NCI-H1417 treated with DMSO at 0.1 percent for 48 hours (cell line): ENCODE results near the gene CROCC2.

Experiments used
- DNase-seq: peaks from one replicate; lab custom pipeline; 2025; lab: John Stamatoyannopoulos, UW

Gene CROCC2

DNA sequence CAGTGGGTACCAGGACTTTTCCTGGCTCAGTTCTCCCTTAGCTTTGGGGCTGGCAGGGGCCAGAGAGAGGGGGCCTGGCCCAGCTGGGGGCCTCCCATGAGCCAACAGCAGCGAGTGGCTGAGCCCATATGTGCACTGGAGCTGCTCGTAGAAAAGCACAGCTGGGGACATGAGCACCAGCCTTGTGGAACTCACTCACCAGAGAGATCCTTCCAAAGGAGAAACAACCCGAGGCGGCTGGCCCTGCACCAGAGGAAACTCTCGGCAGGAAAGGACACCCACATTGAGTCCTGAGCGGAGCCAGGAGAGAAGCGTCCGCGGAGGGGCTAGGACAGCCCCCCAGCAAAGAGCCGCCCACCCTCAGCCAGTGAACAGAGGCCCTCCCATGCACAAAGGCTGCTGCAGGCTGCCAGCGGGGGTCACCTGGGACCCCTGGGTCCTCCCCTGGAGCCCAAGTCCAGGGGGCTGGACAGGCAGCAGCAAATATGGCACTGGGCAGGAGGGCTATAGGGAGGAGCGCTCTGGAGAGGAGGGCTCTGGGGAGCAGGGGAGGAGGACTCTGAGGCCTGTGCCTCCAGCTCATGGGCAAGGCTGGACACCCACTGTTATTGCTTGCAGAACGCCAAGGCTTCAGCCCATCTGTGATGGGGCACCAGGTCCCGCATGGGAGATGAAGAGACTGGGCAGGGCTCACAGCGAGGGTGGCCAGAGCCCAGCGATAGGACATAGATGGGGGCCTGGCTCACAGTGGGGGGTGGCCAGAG is 50.2 kb downstream of the CROCC2 start:
- no peak for DNase-seq

GRCh38 chr2:240956935-240957655 is 51.0 kb downstream of the CROCC2 start:
- DNase-seq: no peak

- no peak for DNase-seq
Measured at GRCh38 chr2:240957656-240958365, 51.7 kb downstream of the CROCC2 start.

- no peak for DNase-seq
Measured at GRCh38 chr2:240958366-240959213, 52.5 kb downstream of the CROCC2 start.

DNA sequence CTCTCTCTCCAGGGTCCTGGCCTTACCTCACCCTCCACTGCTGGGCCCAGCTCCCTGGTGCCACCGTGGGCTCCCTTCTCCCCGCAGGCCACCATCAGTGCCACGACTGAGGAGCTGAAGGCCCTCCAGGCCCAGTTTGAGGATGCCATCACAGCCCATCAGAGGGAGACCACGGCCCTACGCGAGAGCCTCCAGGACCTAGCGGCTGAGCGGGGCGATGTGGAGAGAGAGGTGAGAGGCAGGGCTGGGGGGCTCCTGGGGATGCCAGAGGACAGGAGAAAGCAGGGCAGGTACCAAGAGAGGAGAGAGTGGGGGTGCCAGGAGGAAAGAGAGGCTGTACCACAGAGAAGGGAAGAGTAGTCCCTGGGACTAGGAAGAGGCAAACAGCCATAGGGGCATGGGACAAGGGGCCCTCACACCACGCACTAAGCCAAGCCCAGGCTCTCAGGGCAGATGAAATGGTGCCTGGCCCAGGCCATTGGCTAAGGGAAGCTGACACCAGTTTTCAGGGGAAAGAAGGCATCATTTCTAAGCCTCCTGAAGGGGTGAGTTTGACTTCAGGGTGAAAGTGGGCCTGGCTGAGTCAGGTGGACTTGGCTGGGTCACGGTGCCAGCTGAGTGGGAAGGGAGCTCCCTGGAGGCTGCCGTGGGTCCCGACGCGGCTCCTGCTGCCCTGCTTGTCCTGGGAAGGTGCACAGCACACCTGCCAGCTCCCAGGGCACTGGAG is 53.2 kb downstream of the CROCC2 start:
- no peak for DNase-seq

GRCh38 chr2:240959941-240960308 is 53.8 kb downstream of the CROCC2 start:
- no peak for DNase-seq

- DNase-seq: no peak
Measured at GRCh38 chr2:240960309-240960970, 54.3 kb downstream of the CROCC2 start.

DNA sequence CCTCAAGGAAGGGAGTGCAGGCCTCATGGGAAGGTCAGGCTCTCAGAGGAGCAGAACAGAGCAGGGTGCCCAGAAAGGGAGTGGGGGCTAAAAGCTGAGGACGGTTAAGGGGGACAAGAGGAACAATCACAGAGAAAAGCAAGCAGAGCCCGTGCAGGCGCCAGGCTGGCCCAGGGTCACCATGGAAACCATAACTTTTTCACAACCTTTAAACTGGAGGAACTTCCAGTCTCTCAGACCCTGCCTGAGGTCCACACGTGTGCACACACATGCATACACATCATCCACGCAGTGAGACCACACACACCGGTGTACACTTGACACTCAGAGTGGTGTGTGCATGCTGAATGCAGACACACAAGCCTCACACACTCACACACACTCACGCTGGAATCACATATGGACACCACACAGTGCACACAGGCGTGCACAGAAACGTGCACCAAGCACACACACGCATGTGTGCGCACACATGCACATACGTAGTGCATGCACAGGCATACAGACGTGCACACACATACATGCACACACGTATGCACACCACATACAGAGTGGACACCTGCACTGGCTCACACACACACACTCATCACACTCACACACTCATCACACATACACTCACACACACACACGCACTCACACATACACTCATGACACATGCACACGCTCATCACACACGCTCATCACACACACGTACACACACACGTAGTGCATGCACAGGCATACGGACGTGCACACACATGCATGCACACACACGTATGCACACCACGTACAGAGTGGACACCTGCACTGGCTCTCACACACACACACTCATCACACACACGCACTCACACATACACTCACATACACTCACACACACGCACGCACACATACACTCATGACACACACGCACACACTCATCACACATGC is 55.1 kb downstream of the CROCC2 start:
- DNase-seq: no peak

- no peak for DNase-seq
Measured at GRCh38 chr2:240961910-240962299, 55.8 kb downstream of the CROCC2 start.

GRCh38 chr2:240962300-240963064 is 56.3 kb downstream of the CROCC2 start:
- DNase-seq: no peak

DNA sequence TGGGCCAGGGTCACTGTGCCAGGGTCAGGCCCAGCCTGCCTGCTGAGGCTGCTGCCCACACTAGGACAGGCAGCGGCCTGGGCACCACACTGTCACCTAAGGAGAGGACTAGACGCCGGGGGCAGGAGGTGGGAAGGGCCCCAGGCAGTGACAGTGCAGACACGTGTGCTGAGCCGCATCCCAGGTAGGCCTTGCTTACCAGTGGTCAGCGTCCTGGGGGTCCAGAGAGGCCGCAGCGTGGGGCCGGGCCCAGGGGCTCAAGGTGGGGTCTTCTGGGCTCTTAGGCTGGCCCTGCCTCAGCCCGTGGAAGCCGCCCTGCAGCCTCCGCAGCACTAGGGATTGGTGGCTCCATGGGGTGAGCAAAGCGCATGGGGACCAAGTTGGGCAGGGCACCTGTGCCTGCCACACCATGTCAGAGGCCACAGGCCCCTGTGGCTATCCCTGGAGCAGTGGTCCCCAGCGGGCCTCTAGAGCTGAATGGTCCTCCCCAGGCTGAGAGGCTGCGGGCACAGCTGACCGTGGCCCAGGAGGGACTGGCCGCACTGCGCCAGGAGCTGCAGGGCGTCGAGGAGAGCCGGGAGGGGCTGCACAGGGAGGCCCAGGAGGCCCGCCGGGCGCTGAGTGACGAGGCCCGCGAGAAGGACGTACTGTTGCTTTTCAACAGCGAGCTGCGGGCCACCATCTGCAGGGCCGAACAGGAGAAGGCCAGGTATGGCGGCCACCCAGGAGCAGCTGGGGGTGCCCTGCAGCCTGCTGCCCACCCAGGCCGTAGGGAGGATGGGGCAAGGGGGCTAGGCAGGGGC is 57.1 kb downstream of the CROCC2 start:
- no peak for DNase-seq

- no peak for DNase-seq
Measured at GRCh38 chr2:240963868-240964703, 58.0 kb downstream of the CROCC2 start.

DNA sequence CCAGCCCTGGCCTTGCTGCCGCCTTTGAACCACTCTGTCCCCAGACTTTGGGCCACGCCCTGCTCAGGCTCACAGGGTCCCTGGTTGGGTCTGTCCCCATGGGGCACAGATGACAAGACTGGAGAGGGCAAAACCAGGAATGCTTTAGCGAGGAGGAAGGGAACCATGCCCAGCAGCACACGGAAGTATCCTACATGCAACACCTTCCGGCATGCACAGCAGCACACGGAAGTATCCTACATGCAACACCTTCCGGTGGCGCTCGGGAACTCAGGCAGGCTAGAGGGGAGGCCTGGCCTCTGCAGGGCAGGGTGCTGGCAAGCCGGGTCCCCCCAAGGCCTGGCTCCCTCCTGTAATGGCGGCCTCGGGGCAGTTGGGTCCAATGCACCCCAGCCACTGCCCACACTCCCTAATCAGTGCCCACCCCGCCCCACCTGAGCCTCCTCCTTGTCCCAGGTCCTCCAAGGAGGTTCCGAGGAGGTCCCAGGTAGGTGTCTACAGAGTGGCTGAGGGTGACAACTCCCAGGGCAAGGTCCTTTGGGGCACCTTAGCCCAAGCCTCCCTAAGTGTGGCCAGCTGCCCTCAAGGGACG is 58.7 kb downstream of the CROCC2 start:
- no peak for DNase-seq

GRCh38 chr2:240965296-240965904 is 59.3 kb downstream of the CROCC2 start:
- DNase-seq: no peak

GRCh38 chr2:240965905-240966456 is 59.8 kb downstream of the CROCC2 start:
- no peak for DNase-seq

- DNase-seq: no peak
Measured at GRCh38 chr2:240966457-240966905, 60.3 kb downstream of the CROCC2 start.
